Panc1 (cell line): Measurements from ENCODE around the gene ANKRD53.

ENCODE experiments used
- CTCF ChIP-seq: fragments of 450-650 bp; IDR thresholded peaks from 2 replicates; pipeline ENCODE4 v1.5.1; 2017; ENCODE audit warnings: mild to moderate bottlenecking
- POLR2AphosphoS5 ChIP-seq: IDR thresholded peaks from 2 replicates; pipeline ENCODE4 v1.6.1; 2012; ENCODE audit warnings: mild to moderate bottlenecking, low read depth, low read length, moderate library complexity

GRCh38 chr2:70991142-70991541, 12.7 kb downstream of the ANKRD53 start:
- no peak for TF ChIP-seq CTCF
- no peak for TF ChIP-seq POLR2AphosphoS5
